Measurements from ENCODE around the gene UBE2F. TPM values are rescaled to one million over a fixed set of nuclear protein-coding genes. Genes with fewer than 3 reads are reported as not detected.

The UBE2F gene
- total RNA-seq, 1 experiment from 2014 or later, result 116 TPM

- intact Hi-C loops (cut with micrococcal nuclease), result no loop called here
- H3K36me3 Mint-ChIP-seq (ENCODE audit: insufficient read depth, unreplicated experiment), result peaks cover 55% of the 10 kb centered on the region
- no peaks in the 10 kb centered on the region for H3K27me3 Mint-ChIP-seq (ENCODE audit: insufficient read depth, unreplicated experiment)
- H3K27ac Mint-ChIP-seq (ENCODE audit: low read depth, unreplicated experiment), result peak overlapping the region; percentile 46
- CTCF ChIA-PET, result interaction anchor here (0.5 to 1.0 kb wide), 3 partner anchors 11 to 266 kb away, joined by 3 to 6 read pairs (median 4); no protein-coding TSS in a partner anchor
- H3K4me3 Mint-ChIP-seq (ENCODE audit: unreplicated experiment), result no peak overlapping the region
- DNase-seq (ENCODE audit: unreplicated experiment), result no peak
- peaks cover 6% of the 10 kb centered on the region for H3K4me1 Mint-ChIP-seq (ENCODE audit: insufficient read depth, unreplicated experiment)
- H3K9me3 Mint-ChIP-seq (ENCODE audit: unreplicated experiment), result no peaks in the 10 kb centered on the region
- BruUV-seq (replicated peaks), result TSS peak; percentile 6
- no peak for TF ChIP-seq CTCF (IDR thresholded peaks at IDR 0.05; ENCODE audit: unreplicated experiment)
- POLR2A ChIA-PET, result interaction anchor here (1.0 kb wide), 1 partner anchor 63 kb away, joined by 4 read pairs; the partner anchor contains the start of gene SCLY
Measured at GRCh38 chr2:237997521-237997920, 30.7 kb downstream of the UBE2F start.

GRCh38 chr2:237998530-237998929 lies 31.7 kb downstream of the UBE2F start:
- intact Hi-C loops (cut with micrococcal nuclease), result no loop called here
- ChIA-PET CTCF (interaction anchor here (0.7 to 1.0 kb wide), 2 partner anchors 20 to 265 kb away, joined by 3 read pairs; no protein-coding TSS in a partner anchor), POLR2A (interaction anchor here (0.9 to 1.1 kb wide), 3 partner anchors 31 to 162 kb away, joined by 3 to 4 read pairs (median 3); partner anchors contain the start of gene SCLY)
- Mint-ChIP-seq H3K9me3 (ENCODE audit: unreplicated experiment) (no peaks in the 10 kb centered on the region), H3K27ac (ENCODE audit: low read depth, unreplicated experiment) (no peak overlapping the region), H3K36me3 (ENCODE audit: insufficient read depth, unreplicated experiment) (peaks cover 54% of the 10 kb centered on the region), H3K27me3 (ENCODE audit: insufficient read depth, unreplicated experiment) (no peaks in the 10 kb centered on the region), H3K4me3 (ENCODE audit: unreplicated experiment) (no peak overlapping the region), H3K4me1 (ENCODE audit: insufficient read depth, unreplicated experiment) (peaks cover 6% of the 10 kb centered on the region)
- no TSS peak for BruUV-seq (replicated peaks)
- DNase-seq (ENCODE audit: unreplicated experiment), result peak; percentile 21
- no peak for TF ChIP-seq CTCF (IDR thresholded peaks at IDR 0.05; ENCODE audit: unreplicated experiment)

GRCh38 chr2:238003234-238004031 lies 36.6 kb downstream of the UBE2F start:
- Mint-ChIP-seq H3K4me3 (ENCODE audit: unreplicated experiment) (no peak overlapping the region), H3K9me3 (ENCODE audit: unreplicated experiment) (no peaks in the 10 kb centered on the region), H3K27ac (ENCODE audit: low read depth, unreplicated experiment) (no peak overlapping the region), H3K36me3 (ENCODE audit: insufficient read depth, unreplicated experiment) (peaks cover 52% of the 10 kb centered on the region), H3K27me3 (ENCODE audit: insufficient read depth, unreplicated experiment) (no peaks in the 10 kb centered on the region), H3K4me1 (ENCODE audit: insufficient read depth, unreplicated experiment) (peaks cover 18% of the 10 kb centered on the region)
- BruUV-seq (replicated peaks), result no TSS peak
- intact Hi-C loops (cut with micrococcal nuclease), result no loop called here
- ChIA-PET CTCF (interaction anchor here (0.5 kb wide), 1 partner anchor 1752 kb away, joined by 6 read pairs; no protein-coding TSS in a partner anchor), POLR2A (no interaction called here)
- DNase-seq (ENCODE audit: unreplicated experiment), result no peak
- no peak for TF ChIP-seq CTCF (IDR thresholded peaks at IDR 0.05; ENCODE audit: unreplicated experiment)

- ChIA-PET POLR2A (no interaction called here), CTCF (no interaction called here)
- Mint-ChIP-seq H3K4me1 (ENCODE audit: insufficient read depth, unreplicated experiment) (peaks cover 22% of the 10 kb centered on the region), H3K36me3 (ENCODE audit: insufficient read depth, unreplicated experiment) (peaks cover 55% of the 10 kb centered on the region), H3K4me3 (ENCODE audit: unreplicated experiment) (no peak overlapping the region), H3K9me3 (ENCODE audit: unreplicated experiment) (no peaks in the 10 kb centered on the region), H3K27me3 (ENCODE audit: insufficient read depth, unreplicated experiment) (no peaks in the 10 kb centered on the region), H3K27ac (ENCODE audit: low read depth, unreplicated experiment) (no peak overlapping the region)
- BruUV-seq (replicated peaks), result no TSS peak
- intact Hi-C loops (cut with micrococcal nuclease), result no loop called here
- DNase-seq (ENCODE audit: unreplicated experiment), result no peak
- TF ChIP-seq CTCF (IDR thresholded peaks at IDR 0.05; ENCODE audit: unreplicated experiment), result no peak
Measured at GRCh38 chr2:238004077-238004830, 37.4 kb downstream of the UBE2F start.

Measured in MCF 10A (cell line).